H1 (cell line): Measurements from ENCODE around the gene CYP51A1.
"Not testable (repeated sequence)": the region's sequence is repeated elsewhere in the genome, so short reads cannot be mapped to it uniquely, and the experiment has no call there.

Experiments used
- BCL11A ChIP-seq, 2 experiments: IDR thresholded peaks; one replicate each; pipeline ENCODE4 v1.6.1; 2011; ENCODE audit warnings: low read depth in 2 of 2, low read length in 2 of 2, mild to moderate bottlenecking in 2 of 2
- CBX5 ChIP-seq: fragments of 300-800, 300-1000 bp; sonication (generic); IDR thresholded peaks from 2 replicates; pipeline ENCODE4 v1.7.1; 2016; ENCODE audit warnings: antibody characterized with exemption, low read length, low read depth
- EZH2 ChIP-seq: fragments of 200-600 bp; sonication (generic); IDR thresholded peaks from 2 replicates; pipeline ENCODE4 v1.7.1; 2012; ENCODE audit warnings: low read depth, mild to moderate bottlenecking, moderate library complexity, low read length, inconsistent platforms; ENCODE audit not compliant: severe bottlenecking
- HDAC2 ChIP-seq, 2 experiments: fragments of 300-600 bp in 1 of 2; sonication (generic) in 1 of 2; IDR thresholded peaks; 2 replicates each; pipeline ENCODE4 v1.6.1; 2011 to 2012; ENCODE audit warnings: low read depth in 2 of 2, low read length in 2 of 2, mild to moderate bottlenecking in 2 of 2, moderate library complexity in 2 of 2, borderline replicate concordance in 1 of 2, inconsistent platforms in 1 of 2
- MAX ChIP-seq: IDR thresholded peaks from 2 replicates; pipeline ENCODE4 v1.6.1; 2012; ENCODE audit warnings: inconsistent platforms
- NRF1 ChIP-seq: IDR thresholded peaks from 2 replicates; pipeline ENCODE4 v1.6.1; 2011; ENCODE audit warnings: mild to moderate bottlenecking, low read depth, low read length, improper control_type of control experiment
- POLR2A ChIP-seq, 2 experiments: IDR thresholded peaks; 1 replicate in 1 of 2; 2 replicates in 1 of 2; pipeline ENCODE4 v1.6.1; 2011; ENCODE audit warnings: low read depth in 2 of 2, low read length in 2 of 2, mild to moderate bottlenecking in 2 of 2; ENCODE audit errors: control extremely low read depth in 1 of 2
- POLR2AphosphoS5 ChIP-seq: IDR thresholded peaks from 2 replicates; pipeline ENCODE4 v1.6.1; 2011; ENCODE audit warnings: low read depth, low read length
- RFX5 ChIP-seq: IDR thresholded peaks from 2 replicates; pipeline ENCODE4 v1.6.1; 2011; ENCODE audit warnings: low read depth, low read length, improper control_type of control experiment, borderline replicate concordance
- SP1 ChIP-seq: IDR thresholded peaks from 2 replicates; pipeline ENCODE4 v1.6.1; 2011; ENCODE audit warnings: low read depth, low read length
- SP2 ChIP-seq: IDR thresholded peaks from 2 replicates; pipeline ENCODE4 v1.6.1; 2012; ENCODE audit warnings: mild to moderate bottlenecking, low read length, inconsistent platforms
- ZNF274 ChIP-seq: IDR thresholded peaks from 2 replicates; pipeline ENCODE4 v1.7.0; 2012; ENCODE audit warnings: low read length, borderline replicate concordance; ENCODE audit errors: extremely low read depth
- TF ChIP-seq, protein P1 (sequence below), 3 experiments: IDR thresholded peaks; 1 replicate in 2 of 3; 2 replicates in 1 of 3; pipeline versions ENCODE4 v1.5.1 to v1.6.1; 2011; ENCODE audit warnings: low read length in 3 of 3, mild to moderate bottlenecking in 3 of 3, inconsistent platforms in 2 of 3, low read depth in 1 of 3, moderate library complexity in 1 of 3; ENCODE audit not compliant: insufficient read depth in 1 of 3; ENCODE audit errors: control extremely low read depth in 1 of 3

- TF ChIP-seq CBX5; EZH2; RFX5; POLR2AphosphoS5; HDAC2 (IDR thresholded peaks at IDR 0.05; ENCODE audit: borderline replicate concordance in 1 of 2, low read depth in 2 of 2, low read length in 2 of 2); ZNF274; MAX; SP2; SP1; BCL11A (IDR thresholded peaks at IDR 0.05; ENCODE audit: low read depth in 2 of 2, low read length in 2 of 2); NRF1; POLR2A (IDR thresholded peaks at IDR 0.05; ENCODE audit: control extremely low read depth in 1 of 2, low read depth in 2 of 2, low read length in 2 of 2): not testable (repeated sequence)
- TF ChIP-seq, protein P1, sequence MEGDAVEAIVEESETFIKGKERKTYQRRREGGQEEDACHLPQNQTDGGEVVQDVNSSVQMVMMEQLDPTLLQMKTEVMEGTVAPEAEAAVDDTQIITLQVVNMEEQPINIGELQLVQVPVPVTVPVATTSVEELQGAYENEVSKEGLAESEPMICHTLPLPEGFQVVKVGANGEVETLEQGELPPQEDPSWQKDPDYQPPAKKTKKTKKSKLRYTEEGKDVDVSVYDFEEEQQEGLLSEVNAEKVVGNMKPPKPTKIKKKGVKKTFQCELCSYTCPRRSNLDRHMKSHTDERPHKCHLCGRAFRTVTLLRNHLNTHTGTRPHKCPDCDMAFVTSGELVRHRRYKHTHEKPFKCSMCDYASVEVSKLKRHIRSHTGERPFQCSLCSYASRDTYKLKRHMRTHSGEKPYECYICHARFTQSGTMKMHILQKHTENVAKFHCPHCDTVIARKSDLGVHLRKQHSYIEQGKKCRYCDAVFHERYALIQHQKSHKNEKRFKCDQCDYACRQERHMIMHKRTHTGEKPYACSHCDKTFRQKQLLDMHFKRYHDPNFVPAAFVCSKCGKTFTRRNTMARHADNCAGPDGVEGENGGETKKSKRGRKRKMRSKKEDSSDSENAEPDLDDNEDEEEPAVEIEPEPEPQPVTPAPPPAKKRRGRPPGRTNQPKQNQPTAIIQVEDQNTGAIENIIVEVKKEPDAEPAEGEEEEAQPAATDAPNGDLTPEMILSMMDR (IDR thresholded peaks at IDR 0.05; ENCODE audit: control extremely low read depth in 1 of 3, insufficient read depth in 1 of 3, low read depth in 1 of 3, low read length in 3 of 3): not testable (repeated sequence)
Measured at GRCh38 chr7:92102862-92103261, 31.4 kb downstream of the CYP51A1 start.
